Skeletal muscle cell (primary cell): ENCODE measurements around the gene RSL24D1.
A peak's percentile ranks its signal among the peaks of the same experiment; 100 is the strongest.
"Not testable (repeated sequence)": the region's sequence is repeated elsewhere in the genome, so short reads cannot be mapped to it uniquely, and the experiment has no call there.

Experiments
- DNase-seq: peaks from one replicate; pipeline ENCODE4 v3.0.0-alpha.2; 2010; ENCODE audit warnings: low read depth
- H3K4me3 ChIP-seq: 2 replicates; pipeline ENCODE4 v1.5.1; 2011; ENCODE audit warnings: low read depth, mild to moderate bottlenecking, control low read depth, low read length, moderate library complexity

RSL24D1 gene

DNA sequence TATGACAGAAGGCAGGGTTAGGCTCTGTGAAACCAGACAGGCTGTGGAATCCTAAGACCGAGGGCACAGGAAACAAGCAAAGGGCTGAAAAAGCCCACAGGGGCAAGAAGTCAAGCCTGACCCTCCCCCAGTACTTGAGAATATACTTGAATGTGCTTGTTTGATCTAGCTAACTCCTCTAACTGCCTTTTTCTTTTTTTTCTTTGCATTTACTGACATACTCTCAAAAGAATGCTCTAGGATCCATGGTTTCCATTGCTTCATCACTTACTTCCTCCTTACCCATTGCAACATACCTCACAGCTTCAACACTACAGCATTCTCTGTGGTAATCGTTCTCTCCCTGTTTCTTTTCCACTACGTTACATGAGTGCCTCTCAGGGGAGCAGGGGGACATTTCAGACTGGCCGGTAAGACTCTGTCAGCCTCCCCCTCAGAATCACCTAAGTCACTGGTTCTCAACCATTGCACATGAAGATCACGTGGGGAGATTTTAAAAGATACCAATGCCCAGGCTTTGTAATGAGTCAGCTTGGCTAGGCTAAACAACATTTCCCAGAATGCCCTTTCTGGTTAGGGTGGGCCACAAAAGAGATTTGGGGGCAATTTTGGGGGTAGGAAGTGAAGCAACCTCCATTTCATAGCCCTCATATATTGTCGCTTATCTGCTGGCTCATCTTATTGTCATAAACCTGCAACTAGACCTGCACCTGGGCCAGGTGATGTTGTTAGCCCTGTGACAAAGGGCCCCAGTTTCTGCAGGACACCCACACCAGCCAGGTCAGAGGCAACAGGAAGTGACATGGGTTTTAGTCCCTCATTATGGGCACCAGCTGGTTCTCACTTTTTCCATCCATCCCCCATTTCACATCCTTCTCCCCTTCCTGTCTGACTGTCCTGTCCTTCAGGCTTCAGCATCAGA is 24.6 kb upstream of the RSL24D1 start:
- no peak overlapping the region for H3K4me3 ChIP-seq
- DNase-seq: peak; percentile 84

DNA sequence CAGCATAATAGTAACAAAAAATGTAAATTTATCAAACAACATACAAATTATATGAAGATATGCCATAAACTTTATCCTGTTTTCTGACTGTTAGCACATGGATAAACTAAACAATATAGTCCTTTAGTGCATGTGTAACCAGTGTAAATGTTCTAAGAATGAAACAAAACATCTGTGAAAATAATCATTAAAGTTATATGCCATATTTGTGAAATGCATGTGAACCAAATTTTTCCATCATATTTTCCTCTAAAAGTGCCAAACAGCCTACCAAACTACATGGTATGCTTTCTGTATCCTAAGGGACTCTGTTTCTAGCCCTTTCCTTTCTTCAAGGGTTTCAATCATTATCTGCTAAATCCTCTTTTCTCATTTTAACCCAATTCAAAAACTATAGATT is 23.9 kb upstream of the RSL24D1 start:
- DNase-seq: no peak
- no peak overlapping the region for H3K4me3 ChIP-seq

DNA sequence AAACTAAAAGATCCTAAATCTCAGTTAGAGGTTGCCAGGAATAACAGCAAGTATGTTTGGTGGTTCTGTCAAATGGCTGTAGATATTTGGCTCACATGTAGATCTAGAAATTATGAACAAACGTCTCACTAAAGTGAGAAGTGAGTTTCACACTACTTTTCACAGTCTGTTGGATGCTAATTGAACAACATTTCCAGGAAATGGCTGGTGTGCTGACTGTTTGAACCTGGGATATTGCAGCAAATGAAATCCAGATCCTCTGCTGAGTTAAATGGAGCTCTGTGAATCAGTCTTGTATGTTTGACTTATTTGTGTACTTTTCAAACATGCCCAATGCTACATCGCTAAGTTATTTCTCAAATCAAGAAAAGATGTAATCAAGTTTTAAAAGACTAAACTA is 21.3 kb upstream of the RSL24D1 start:
- H3K4me3 ChIP-seq: no peak overlapping the region
- no peak for DNase-seq

DNA sequence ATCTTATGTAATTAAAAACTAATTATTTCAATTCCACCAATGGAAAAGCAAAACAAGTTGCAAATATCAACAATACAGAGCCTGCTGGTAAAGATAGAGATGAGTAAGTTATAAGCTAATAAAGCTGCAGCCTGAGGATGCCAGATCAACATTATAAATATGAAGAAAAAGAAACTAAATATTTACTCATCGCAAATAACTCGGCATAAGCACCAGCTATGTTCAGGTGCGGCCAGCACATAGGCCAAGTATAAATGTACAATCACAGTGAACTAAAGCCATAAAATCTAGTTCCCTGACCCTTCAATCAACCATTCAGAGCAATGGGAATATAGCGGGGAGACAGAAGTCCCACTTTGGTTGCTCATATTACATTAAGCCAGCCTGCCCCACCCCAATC is 7.7 kb upstream of the RSL24D1 start:
- DNase-seq: no peak
- no peak overlapping the region for H3K4me3 ChIP-seq

DNA sequence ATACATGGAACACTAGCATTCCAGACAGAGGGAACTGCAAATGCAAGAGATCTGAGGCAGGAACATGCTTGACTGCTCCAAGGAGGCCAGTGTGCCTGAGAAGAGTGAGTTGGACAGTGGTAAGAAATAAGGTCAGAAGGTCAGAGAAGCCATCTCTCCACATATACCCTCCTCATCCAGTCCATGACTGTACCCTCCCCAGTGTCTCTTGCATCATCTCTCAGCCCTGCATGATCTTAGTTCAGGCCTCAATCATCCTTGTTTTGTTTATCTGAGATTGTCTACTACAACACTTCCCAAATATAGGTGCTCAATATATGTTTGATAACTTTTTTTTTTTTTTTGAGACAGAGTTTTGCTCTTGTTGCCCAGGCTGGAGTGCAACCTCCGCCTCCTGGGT is 5.5 kb upstream of the RSL24D1 start:
- DNase-seq: no peak
- H3K4me3 ChIP-seq: no peak overlapping the region

DNA sequence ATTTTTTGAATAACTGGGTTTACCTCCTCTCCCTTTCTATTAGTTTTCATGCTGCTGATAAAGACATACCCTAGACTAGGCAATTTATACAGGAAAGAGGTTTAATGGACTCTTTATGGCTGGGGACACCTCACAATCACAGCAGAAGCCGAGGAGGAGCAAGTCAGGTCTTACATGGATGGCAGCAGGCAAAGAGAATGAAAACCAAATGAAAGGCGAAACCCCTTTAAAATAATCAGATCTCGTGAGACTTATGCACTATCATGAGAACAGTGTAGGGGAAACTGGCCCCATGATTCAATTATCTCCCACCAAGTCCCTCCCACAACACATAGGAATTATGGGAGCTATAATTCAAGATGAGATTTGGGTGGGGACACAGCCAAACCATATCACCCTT is 2.0 kb upstream of the RSL24D1 start:
- H3K4me3 ChIP-seq: no peak overlapping the region
- no peak for DNase-seq

DNA sequence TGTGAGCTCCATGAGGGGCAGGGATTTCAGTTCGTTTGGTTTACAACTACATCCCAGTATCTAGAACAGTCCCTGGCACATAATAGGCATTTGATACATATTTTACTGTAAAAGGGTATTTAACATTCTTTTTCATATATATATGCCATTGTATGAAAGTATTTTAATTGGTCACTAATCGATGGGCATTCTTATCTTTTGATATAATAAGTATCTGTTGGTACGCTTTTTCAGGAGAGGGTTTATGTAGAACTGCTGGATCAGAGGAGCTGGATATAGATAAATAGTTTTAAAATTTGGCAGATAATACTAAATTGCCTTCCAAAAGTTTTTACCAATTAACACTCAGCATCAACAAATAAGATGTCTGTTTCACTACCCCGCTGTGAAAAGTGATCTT is 978 bp upstream of the RSL24D1 start:
- DNase-seq: no peak
- peak overlapping the region; percentile 96 for H3K4me3 ChIP-seq

DNA sequence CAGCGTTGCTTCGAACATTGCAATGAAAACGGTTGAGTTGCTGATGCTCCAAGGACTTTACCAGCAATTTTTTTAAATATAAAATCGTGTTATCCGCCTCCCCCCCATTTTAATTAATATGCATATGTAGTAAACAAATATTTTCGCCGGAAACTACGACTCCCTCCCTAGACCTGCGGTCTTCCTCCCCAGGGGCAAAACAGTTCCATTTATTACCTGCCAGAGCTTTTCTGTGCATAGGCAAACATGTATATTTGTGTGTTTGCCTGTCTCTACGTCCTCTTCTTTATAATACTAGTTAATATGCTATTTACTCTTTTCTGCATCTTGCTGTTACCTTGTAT is 593 bp upstream of the RSL24D1 start:
- DNase-seq: no peak
- H3K4me3 ChIP-seq: peak overlapping the region; percentile 96

DNA sequence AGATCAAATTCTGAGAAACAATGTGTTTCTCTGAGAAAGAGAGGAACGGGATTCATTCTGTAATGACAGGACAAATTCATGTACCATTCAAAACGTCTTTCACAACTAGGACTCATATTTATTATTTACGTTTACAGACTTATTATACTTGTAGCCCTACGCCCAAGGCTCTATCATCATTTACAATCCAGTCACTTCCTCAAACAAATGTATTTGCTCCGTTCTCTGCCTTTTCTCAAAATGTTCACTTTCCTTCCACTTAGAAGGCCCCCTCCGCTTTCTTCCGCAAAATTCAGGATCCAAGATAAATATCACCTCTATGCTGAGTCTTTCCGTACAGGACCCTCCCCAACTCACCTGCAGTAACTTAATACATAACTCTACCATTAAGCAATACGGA is 745 bp downstream of the RSL24D1 start:
- no peak for DNase-seq
- peak overlapping the region; percentile 96 for H3K4me3 ChIP-seq

DNA sequence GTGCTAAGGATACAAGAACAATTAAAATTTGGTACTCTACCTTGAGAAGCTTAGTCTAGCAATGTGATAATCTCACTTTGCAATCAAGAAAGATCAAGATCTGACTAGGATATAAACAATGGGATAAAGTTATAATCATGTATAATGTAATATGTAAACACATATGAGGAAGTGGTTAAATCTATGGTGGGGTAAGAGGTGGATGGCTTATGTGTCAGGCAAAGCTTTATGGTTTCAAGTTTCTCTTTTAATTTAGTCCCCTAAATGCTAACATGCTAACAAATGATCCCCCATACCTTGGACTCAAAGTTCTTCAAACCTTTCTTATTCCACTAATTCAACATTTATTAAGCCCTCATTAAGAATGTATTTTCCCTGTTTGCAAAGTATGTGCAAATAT is 2.5 kb downstream of the RSL24D1 start:
- H3K4me3 ChIP-seq: peak overlapping the region; percentile 96

DNA sequence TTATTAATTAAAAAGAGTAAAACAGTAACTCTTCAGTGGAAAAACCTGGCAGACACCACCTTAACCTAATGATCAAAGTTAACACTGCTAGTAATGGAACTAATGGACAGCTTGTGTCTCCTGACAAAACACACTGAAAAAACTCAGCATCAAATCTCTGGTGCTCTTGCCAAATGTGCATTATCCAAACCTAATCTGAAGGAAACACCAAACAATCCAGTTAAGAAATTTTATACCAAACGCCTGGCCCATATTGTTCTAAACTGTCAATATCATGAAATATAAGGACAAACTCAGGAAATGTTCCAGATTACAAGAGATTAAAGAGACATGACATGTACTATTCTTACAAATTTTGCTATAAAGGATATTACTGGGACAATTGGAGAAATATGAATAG is 10.4 kb downstream of the RSL24D1 start:
- H3K4me3 ChIP-seq: no peak overlapping the region
- DNase-seq: no peak

More for the DNA sequence above, 2.5 kb downstream of the RSL24D1 start:
- DNase-seq: no peak

DNA sequence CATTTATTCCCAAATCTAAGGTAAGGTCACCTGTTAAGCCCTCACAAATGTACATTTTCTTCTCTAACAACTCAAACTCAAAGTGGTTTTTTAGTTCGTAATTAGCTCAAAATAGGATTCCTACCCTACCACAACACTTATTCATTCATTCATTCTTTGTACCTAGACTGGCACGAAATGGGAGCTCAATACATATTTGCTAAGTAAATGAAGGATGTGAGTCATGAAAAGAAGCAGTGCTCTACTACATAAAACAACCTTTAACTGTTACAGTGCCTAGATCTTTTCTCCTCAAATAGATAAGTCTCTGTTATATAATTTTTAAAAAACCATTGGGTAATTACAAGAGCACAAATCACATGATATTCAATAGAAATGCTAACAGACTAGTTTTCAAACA is 13.1 kb downstream of the RSL24D1 start:
- H3K4me3 ChIP-seq: no peak overlapping the region
- no peak for DNase-seq

DNA sequence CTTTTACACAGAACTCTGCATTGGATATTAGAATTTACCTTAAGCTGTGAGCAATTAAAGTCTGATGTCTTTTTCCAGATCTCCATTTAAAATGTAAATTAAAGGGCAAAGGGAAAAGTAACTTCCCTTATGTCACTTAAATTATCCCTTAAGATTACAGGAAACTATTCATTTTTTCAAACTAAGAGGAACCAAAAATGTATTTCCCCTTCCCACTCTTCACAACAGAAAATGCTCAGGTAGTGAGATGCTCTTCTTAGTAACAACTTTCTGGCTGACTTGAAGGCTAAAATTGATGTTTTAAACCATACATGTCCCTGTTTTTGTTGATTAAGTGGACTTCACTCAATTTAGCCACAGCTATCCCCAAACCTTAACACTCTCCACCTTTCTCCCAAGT is 17.6 kb downstream of the RSL24D1 start:
- H3K4me3 ChIP-seq: no peak overlapping the region
- DNase-seq: no peak

DNA sequence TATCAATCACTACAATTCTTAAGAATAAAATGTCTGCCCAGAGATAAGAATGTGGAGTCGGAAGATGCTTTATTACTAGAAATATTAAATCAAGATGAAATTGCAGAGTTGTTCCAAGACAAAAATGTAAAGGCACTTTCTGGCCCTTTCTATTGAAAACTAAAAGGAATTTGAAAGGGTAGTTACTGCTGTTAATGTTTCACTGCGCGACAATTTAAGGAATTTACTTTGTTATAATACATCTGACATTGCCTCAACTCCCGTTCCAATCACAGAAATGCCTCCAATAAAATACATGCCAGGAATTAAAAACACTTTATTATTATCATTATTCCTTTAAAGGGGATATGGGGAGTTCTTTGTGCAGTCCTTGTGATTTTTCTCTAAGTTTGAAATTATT is 26.4 kb downstream of the RSL24D1 start:
- DNase-seq: no peak
- no peak overlapping the region for H3K4me3 ChIP-seq

DNA sequence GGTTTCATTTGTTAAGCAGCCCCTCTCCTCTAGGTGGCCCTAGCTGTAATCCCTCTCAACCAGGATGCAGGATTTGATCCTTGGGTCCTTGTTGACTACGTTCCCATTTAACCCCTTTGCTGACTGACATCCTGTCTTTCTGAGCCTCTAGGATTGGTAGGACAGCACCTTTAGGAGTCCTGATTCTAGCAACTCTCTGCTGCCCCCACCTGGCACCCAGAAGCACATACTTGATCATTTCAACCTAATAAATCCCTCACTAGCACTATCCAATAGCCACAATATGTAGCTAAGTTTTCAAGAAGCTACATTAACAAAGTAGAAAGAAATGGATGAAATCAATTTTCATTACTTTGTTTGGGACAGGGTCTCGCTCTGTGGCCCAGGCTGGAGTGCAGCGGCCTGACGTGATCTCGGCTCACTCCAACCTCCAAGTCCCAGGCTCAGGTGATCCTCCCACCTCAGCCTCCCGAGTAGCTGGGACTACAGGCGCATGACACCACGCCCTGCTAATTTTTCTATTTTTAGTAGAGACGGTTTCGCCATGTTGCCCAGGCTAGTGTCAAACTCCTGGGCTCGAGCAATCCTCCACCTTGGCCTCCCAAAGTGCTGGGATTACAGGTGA is 28.3 kb downstream of the RSL24D1 start:
- no peak overlapping the region for H3K4me3 ChIP-seq
- DNase-seq: peak; percentile 15

DNA sequence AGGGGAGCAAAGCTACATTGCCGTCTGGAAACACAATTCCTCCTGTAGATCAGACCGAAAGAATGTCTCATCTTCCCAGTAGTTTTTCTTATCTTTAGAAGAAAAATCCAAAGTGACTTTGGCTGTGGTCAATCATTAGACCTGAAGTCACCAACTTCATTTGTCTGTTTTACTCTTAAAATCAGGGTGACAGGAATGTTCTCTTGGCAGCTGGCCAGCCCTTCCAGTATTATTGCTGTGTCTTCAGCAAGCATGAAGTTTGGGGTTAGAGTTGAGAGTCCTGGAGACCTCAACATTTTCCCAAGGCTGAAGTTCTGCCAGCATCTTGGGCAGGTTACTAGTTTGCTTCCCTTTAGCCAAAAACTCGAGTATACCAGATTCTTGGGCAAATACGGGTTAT is 32.5 kb downstream of the RSL24D1 start:
- H3K4me3 ChIP-seq: no peak overlapping the region
- DNase-seq: no peak

DNA sequence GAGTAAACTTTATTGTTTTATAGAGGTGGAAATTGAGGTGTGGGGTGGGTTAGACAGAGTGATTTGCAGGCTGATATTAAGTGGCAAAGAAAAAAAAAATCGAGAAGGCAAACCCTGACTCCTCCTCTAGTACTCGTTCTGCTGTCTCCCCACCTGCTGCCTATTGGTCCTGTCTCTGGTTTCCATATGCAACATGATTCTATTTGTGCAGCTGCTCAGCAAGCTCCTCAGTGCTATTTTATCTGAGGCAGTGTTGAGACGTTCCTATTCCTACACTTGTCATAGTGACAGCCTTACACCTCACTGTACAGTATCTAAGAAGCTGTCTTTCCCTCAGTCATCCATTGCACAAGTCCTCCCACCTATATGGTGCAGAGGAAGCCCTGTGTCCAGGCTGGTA is 45.1 kb downstream of the RSL24D1 start:
- H3K4me3 ChIP-seq: no peak overlapping the region
- DNase-seq: no peak

DNA sequence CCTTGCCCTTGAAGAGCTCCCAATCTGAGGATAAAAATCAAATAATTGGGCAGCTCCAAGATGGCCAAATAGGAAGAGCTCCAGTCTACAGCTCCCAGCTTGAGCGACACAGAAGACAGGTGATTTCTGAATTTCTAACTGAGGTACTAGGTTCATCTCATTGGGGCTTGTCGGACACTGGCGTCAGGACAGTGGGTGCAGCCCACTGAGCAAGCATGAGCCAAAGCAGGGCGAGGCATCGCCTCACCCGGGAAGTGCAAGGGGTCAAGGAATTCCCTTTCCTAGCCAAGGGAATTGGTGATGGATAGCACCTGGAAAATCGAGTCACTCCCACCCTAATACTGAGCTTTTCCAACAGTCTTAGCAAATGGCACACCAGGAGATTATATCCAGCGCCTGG is 53.6 kb downstream of the RSL24D1 start:
- not testable (repeated sequence) for DNase-seq, H3K4me3 ChIP-seq

DNA sequence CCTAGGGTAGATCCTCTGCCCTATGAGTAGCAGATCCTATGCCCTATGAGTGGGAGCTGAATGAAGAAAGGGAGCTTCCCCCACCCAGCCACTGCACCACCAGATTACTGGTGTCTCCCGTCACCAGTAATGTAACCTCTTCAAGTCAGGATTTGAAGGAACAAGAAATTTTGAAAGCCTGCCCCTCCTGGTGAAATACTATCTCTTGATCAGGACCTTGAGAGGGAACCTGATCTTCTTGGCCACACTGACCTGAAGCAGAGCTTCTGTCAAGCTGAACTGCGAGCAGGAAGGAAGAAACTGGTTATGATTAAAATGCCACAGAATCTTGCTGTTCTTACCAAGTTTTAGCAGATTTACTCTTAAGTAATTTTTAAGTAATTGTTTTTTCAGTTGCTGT is 62.8 kb downstream of the RSL24D1 start:
- no peak overlapping the region for H3K4me3 ChIP-seq
- no peak for DNase-seq

DNA sequence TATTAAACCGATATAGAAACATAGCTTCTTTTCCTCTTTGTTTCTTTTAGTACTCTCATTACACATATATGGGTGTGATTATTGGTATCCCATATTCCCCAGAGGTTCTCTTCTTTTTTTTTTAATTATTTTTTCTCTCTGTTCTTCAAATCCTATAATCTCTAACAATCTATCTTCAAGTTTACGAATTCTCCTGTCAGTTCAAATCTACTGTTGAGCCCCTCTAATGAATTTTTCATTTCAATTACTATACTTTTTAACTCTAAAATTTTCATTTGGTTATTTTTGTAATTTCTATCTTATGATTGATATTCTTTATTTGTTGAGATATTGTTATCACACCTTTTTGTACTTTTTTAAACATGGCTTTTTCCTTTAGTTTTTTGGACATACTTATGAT is 64.1 kb downstream of the RSL24D1 start:
- H3K4me3 ChIP-seq: no peak overlapping the region
- no peak for DNase-seq
